ENCODE data around the gene SPEM3.

The SPEM3 gene

GRCh38 chr17:7403977-7404736, 24.5 kb upstream of the SPEM3 start, which contains the start of gene TMEM256:
Gene TMEM256 (minus strand): TSS chr17:7404097. CDS start chr17:7404084, 13 bp downstream.
- DNase-seq (ENCODE audit: low spot score) = peak; percentile 100

- no peak for DNase-seq (ENCODE audit: low spot score)
These were observed 23.8 kb upstream of the SPEM3 start for GRCh38 chr17:7404737-7405349.

- DNase-seq (ENCODE audit: low spot score) = no peak
These were observed 23.1 kb upstream of the SPEM3 start for GRCh38 chr17:7405350-7406234.

- DNase-seq (ENCODE audit: low spot score) = no peak
These were observed 22.3 kb upstream of the SPEM3 start for GRCh38 chr17:7406235-7406825.

- DNase-seq (ENCODE audit: low spot score) = no peak
These were observed 21.6 kb upstream of the SPEM3 start for GRCh38 chr17:7407082-7407481.

GRCh38 chr17:7407485-7408251, 21.0 kb upstream of the SPEM3 start, which contains the start of gene NLGN2:
Gene NLGN2 (plus strand): TSS chr17:7407845. CDS start chr17:7408256, 411 bp downstream.
- DNase-seq (ENCODE audit: low spot score) = no peak

- no peak for DNase-seq (ENCODE audit: low spot score)
These were observed 20.4 kb upstream of the SPEM3 start for GRCh38 chr17:7408252-7408727.

GRCh38 chr17:7408863-7409262, 19.8 kb upstream of the SPEM3 start:
- no peak for DNase-seq (ENCODE audit: low spot score)

- DNase-seq (ENCODE audit: low spot score) = no peak
These were observed 18.9 kb upstream of the SPEM3 start for GRCh38 chr17:7409716-7410115.

- no peak for DNase-seq (ENCODE audit: low spot score)
These were observed 17.8 kb upstream of the SPEM3 start for GRCh38 chr17:7410634-7411426.

GRCh38 chr17:7411427-7411750, 17.3 kb upstream of the SPEM3 start:
- DNase-seq (ENCODE audit: low spot score) = no peak

- DNase-seq (ENCODE audit: low spot score) = no peak
These were observed 15.2 kb upstream of the SPEM3 start for GRCh38 chr17:7413346-7413985.

- no peak for DNase-seq (ENCODE audit: low spot score)
These were observed 13.8 kb upstream of the SPEM3 start for GRCh38 chr17:7414837-7415236.

- no peak for DNase-seq (ENCODE audit: low spot score)
These were observed 12.9 kb upstream of the SPEM3 start for GRCh38 chr17:7415784-7416183.

- no peak for DNase-seq (ENCODE audit: low spot score)
These were observed 12.3 kb upstream of the SPEM3 start for GRCh38 chr17:7416323-7416722.

- no peak for DNase-seq (ENCODE audit: low spot score)
These were observed 11.5 kb upstream of the SPEM3 start for GRCh38 chr17:7417056-7417655.

- DNase-seq (ENCODE audit: low spot score) = no peak
These were observed 10.0 kb upstream of the SPEM3 start for GRCh38 chr17:7418472-7419152.

- DNase-seq (ENCODE audit: low spot score) = peak; percentile 68
These were observed 8.6 kb upstream of the SPEM3 start, which contains the start of gene SPEM1 for GRCh38 chr17:7419819-7420610. Gene SPEM1 (plus strand): TSS chr17:7420324. CDS start chr17:7420385, 61 bp downstream.
